GM18508 (cell line): Measurements from ENCODE around the gene MORF4L2.

Experiments used
- ATAC-seq: cut with Tn5 transposase; IDR thresholded peaks from one replicate; pipeline ENCODE4 v1.9.1; 2021; ENCODE audit warnings: moderate number of reproducible peaks; ENCODE audit not compliant: insufficient read depth, unreplicated experiment

Gene MORF4L2

GRCh38 chrX:103686199-103687072 lies at the start of gene MORF4L2:
Gene MORF4L2, minus strand, starts transcription at chrX:103686699. Its CDS starts 9,672 bp downstream, at chrX:103677027.
- ATAC-seq, result peak; percentile 93

GRCh38 chrX:103734125-103734760 lies 47.7 kb upstream of the MORF4L2 start:
- no peak for ATAC-seq

DNA sequence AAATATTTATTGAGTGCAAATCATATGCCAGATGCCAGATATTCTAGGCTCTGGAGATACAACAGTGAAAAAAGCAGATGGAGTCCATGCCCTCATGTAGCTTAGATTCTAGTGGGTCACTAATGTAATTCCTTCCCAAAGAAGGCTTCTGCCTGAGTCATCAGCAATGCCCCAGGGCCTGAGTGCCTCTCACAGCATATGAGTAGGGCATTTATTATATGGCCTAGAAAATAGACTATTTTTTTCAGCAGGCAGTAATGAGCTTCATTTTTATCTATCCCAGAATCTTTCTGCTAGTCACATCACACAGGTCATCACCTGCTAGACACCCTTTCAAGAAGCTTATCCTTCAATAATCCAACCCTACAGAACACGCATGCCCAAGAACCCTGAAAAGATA lies 46.5 kb upstream of the MORF4L2 start:
- no peak for ATAC-seq

GRCh38 chrX:103730796-103731493 lies 44.4 kb upstream of the MORF4L2 start:
- no peak for ATAC-seq

DNA sequence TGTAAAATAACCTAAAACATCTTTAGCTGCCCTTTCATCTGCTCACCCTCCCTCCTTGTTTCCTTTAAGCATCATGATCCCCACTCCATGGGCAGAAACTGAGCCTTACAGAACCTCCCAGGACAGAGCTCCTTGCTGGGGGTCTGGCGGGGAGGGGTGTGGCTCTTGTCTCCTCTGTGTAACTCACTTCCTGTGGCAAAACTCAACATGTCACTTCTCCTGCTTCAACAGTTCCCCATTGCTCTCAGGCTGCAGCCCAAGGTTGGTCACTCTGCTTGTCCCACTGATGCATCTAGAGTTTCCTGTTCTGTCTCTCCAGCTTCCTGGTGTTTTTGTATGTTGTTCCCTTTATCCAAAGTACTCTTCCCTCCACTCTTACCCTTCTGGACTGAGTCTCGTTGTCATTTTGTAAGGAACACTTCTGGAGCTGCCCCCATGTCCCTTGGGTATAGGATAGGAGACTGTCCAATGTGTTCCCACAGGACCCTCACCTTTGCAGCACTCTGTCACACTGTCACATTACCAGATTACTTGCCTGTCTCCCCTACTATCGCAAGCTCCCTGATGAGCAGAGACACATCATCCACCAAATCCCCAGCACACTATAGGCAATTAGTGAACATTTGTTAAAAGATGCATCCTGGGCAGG lies 43.8 kb upstream of the MORF4L2 start:
- ATAC-seq, result no peak

DNA sequence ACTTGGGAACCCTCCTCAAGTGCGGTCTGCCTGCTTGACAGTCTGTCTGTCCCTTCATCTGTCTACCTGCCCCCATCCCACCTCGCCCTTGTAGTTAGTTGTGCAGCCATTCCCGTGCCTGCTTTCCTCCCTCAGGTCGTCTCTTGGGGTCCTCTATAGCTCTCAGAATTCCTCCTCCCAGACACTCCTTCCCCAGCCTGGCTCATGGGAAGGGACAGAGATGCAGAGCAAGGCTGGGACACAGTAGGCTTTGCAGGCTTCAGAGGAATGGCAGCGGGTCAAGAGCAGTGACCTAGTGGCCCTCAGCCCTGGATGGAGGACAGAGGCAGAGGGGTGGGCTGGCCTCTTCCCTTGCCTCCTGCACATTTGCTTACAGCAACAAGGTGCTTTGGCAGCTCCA lies 42.5 kb upstream of the MORF4L2 start:
- no peak for ATAC-seq

GRCh38 chrX:103727115-103727514 lies 40.6 kb upstream of the MORF4L2 start:
- ATAC-seq, result no peak

DNA sequence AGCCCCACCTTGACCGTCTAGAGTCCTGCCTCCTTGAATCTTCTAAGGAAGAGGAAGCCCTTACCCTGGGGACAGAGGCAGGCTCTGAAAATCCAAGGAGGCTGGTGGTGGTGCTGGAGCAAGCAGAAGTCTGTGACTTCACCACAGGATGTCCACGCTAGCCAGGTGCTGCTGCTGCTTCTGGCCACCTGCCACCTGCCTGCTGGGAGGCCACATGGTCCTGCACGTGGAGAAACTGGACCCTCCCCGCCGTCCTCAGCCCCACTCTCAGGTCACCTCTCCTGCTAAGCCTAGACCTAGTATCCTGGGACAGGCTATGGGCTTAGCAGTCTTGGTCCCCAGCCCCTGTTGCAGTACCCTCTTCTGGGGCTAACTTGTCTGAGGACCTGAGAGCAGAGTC lies 40.0 kb upstream of the MORF4L2 start:
- no peak for ATAC-seq

GRCh38 chrX:103722505-103722904 lies 36.0 kb upstream of the MORF4L2 start:
- ATAC-seq, result no peak

DNA sequence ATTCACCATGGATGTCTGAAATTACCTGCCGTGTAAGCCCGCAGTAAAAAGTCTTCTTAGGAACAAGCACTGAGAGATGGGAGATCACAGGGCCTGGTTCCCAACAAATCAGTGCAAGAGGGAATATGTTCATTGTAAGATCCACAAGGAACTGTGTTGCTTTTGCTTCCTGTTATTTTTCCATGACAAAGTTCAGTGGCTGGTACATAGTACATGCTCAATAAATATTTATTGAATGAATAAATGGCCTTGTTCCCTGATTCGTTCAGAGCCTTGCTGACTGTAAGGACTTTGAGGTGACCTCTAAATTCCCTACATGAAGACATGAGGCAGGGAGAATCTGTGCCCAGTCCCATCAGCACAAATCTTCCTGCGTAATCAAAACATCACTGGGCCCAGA lies 31.6 kb upstream of the MORF4L2 start:
- no peak for ATAC-seq

GRCh38 chrX:103716962-103717361 lies 30.5 kb upstream of the MORF4L2 start:
- no peak for ATAC-seq

DNA sequence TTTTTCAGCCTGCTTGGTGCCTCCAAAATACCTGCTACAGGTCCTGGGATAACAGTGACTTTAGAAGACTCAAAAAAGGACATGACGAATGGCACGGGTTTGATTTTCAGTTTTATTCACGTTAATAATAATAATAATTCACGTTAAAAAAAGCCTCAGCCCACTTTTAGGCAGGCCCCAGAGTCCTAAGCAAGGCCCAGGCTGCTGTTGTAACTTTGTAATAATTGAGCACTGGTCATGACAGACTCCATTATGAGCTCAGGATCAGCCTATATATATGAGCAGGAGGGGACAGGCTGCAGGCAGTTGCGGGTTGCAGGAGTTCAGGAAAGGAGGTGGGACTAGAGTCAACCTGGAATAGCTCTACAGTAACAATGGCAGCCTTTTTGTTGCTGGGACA lies 24.1 kb upstream of the MORF4L2 start, which contains the start of gene TMEM31:
Gene TMEM31, plus strand, starts transcription at position 301 of the 400 bp plus-strand sequence. CDS start 1,350 bp downstream, outside the sequence.
- no peak for ATAC-seq

GRCh38 chrX:103704863-103705262 lies 18.4 kb upstream of the MORF4L2 start:
- no peak for ATAC-seq

DNA sequence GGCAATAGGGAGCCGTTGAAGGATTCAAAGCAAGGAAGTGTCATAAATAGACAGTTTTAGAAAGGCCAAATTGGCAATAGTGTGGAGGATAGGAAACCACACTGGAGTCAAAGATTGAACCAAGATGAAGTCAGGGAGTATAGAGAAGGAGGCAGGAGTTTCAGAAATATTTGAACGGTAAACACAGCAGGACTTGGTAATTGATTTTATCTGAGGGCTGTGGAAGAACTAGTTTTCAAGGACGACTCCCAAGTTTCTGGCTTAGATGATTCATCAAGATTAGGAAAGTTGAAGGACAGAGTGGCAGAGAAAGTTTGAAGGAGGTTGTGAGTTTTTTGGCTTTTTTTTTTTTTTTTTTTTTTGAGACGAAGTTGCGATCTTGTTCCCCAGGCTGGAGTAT lies 12.7 kb upstream of the MORF4L2 start:
- ATAC-seq, result no peak

DNA sequence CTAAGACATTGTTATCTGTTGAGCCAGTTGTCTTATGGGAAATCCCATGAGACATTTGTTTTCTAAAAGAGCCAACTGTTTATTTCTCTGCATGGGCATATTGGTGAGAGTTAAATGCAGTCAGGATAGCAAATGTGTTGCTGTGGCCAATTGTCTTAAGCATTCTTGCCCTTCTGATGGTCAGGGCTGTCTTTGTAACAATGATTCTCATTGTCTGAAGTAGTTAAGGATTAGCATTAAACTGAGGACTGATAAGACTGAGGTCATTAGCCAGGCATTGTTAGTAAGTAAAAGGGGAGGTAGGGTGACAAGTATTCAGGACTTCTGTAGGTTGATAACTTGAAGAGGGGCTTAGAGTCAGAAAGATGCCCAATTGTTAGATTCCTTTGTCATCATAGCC lies 11.2 kb upstream of the MORF4L2 start:
- no peak for ATAC-seq

DNA sequence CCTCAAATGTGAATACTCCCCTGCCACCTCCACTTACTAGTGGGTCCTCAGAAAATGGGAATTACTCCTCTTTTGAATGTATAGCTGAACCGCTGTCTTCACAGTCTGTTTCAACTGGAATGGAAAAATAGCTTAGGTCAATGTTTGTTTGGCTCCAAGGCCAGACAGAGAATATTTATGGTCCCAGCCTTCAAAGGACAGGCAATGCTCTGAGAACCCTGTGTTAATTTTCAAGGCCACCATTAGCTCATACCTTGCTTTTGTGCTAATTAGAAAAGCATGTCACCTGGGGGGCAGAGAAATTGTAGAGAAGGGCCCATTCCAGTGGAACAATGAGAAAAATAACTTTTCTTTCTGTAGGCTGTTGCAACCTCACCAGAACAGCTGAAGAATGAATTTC lies 4.6 kb upstream of the MORF4L2 start:
- ATAC-seq, result no peak

GRCh38 chrX:103688946-103689345 lies 2.4 kb upstream of the MORF4L2 start:
- ATAC-seq, result no peak

DNA sequence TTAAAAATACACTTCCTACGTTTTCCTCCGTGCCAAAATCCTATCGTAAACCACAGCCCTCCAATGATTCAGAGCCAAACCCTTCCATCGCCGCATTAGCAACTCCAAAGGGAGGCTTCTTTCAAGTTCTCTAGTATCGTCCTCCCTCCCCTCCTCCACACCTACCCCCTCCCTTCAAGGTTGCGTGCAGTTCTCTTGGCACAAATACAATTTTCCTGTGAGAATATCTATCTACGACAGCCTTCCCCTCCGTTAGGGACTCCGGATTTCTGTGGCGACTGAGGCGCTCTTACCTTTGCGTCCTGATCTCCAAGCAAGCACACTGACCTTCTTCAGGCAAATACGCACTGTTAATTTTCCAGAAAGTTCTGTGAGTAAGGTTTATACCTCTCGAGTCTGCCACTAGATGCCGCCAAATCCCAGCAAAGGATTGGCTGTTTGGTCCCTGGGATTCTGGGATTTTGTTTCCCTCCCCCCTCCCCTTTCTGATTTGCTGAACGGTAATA lies 1.2 kb upstream of the MORF4L2 start:
- ATAC-seq, result no peak

DNA sequence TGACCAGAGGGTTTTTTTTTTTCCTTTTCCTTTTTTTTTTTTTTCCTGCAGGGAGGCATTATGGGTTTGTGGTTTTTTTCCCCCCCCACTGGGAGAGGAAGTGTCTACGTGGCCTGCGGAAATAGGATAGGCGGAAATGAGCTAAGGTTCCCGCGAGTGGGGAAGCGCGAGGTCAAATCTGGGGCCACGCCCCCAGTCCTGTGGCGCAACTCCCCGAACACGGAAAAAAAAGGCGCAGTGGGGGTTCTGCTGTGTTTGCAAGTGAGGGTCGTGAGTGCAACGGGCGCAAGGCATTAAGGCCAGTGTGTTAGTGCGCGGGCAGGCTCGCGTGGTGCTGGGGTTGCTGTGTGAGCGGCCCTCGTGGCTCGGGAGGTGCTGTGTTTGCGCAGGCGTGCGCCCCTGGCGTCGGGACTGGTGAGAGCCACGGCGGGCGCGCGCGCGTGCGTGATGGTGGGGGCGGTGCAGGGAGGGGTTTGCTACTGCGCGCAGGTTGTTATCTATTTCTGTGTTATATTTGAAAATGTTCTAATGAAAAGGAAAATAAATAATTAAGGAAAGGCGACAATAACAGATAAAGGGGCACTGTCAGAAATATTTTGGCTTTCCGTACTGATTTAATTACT lies 685 bp upstream of the MORF4L2 start:
- ATAC-seq, result peak; percentile 22

GRCh38 chrX:103685396-103685795 lies 1.1 kb downstream of the MORF4L2 start:
- ATAC-seq, result no peak
